SKM-1 (cell line): ENCODE measurements around the gene NCLN.

Source experiments
- DNase-seq: peaks from one replicate; lab custom pipeline; 2025; ENCODE audit not compliant: unreplicated experiment; lab: John Stamatoyannopoulos, UW

The NCLN gene

DNA sequence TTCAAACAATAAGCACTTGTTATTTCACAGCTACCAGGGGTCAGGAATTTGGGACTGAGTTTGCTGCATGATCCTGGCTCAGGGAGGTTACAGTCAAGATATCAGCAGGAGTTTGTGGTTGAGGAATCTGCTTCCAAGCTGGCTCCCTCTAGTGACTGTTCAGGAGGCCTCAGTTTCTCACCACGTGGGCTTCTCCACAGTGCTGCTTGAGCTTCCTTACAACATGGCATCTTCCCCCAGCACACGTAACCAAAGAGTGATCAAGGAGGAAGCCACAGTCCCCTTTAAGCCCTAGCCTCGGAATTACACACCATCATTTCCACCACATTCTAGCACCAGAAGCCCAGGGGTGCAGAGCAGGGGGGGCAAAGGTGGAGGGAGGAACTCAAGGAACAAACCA is 67.5 kb downstream of the NCLN start:
- DNase-seq: no peak

DNA sequence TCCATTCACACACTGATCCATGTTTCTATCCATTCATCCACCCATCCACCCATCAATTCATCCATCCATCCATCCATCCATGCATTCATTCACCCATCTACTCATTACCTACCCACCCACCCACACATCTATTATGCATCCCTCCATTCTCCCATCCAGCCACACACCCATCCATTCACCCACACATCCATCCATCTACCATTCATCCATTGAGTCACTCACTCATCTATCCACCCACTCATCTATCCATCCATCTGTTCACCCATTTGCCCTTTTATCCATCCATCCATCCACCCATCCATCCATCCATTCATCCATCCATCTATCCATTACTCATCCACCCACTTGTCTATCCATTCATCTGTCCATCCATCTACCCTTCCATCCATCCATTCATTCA is 68.8 kb downstream of the NCLN start:
- DNase-seq: no peak

DNA sequence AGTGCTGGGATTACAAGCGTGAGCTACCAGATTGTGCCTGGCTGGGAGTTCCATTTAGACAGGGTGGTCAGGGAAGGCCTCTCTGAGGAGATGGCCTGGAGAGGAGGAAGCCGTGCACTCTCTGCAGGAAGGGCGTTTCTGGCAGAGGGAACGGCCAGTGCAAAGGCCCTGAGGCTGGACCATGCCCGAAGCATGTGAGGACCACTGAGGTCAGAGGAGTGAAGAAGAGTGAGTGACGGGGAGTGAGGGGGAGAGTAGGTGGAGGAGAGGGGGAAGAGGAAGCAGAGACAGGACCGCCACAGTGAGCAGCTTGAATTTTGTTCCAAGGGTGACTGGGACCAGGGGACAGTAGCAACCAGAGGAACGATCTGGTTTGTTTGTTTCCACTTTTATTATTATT is 71.3 kb downstream of the NCLN start:
- DNase-seq: no peak
